ENCODE data around the gene MBOAT2. TPM values are rescaled to one million over a fixed set of nuclear protein-coding genes. Genes with fewer than 3 reads are reported as not detected.

The MBOAT2 gene
- total RNA-seq, 3 donors from 2014 or later = 36.1 to 65.6 (median 50.6) TPM

- DNase-seq (peak in 1 of 3 donors; percentile 18), ATAC-seq (peak; percentile 81)
- H3K9me3 ChIP-seq = peaks cover 7% of the 10 kb centered on the region
- no peak overlapping the region for H3K4me3 ChIP-seq
- peaks cover 7% of the 10 kb centered on the region for H3K4me1 ChIP-seq (ENCODE audit: low read depth)
- no peaks in the 10 kb centered on the region for H3K36me3 ChIP-seq (ENCODE audit: low read depth)
- no peak for TF ChIP-seq CTCF (IDR thresholded peaks at IDR 0.05)
- intact Hi-C loops (cut with DNase I, micrococcal nuclease) = no loop called here
These were observed 109.3 kb downstream of the MBOAT2 start for GRCh38 chr2:8893978-8894820.

GRCh38 chr2:8893474-8893873, 110.0 kb downstream of the MBOAT2 start:
- intact Hi-C loops (cut with DNase I, micrococcal nuclease) = no loop called here
- H3K4me1 ChIP-seq (ENCODE audit: low read depth) = peaks cover 7% of the 10 kb centered on the region
- DNase-seq = no peak
- H3K4me3 ChIP-seq = no peak overlapping the region
- peak; percentile 35 for ATAC-seq
- no peaks in the 10 kb centered on the region for H3K36me3 ChIP-seq (ENCODE audit: low read depth)
- H3K9me3 ChIP-seq = peaks cover 7% of the 10 kb centered on the region
- no peak for TF ChIP-seq CTCF (IDR thresholded peaks at IDR 0.05)

GRCh38 chr2:8892111-8892510, 111.4 kb downstream of the MBOAT2 start:
- H3K4me3 ChIP-seq = no peak overlapping the region
- H3K36me3 ChIP-seq (ENCODE audit: low read depth) = no peaks in the 10 kb centered on the region
- ATAC-seq (no peak), DNase-seq (no peak)
- intact Hi-C loops (cut with DNase I, micrococcal nuclease) = no loop called here
- H3K4me1 ChIP-seq (ENCODE audit: low read depth) = peaks cover 14% of the 10 kb centered on the region
- peaks cover 7% of the 10 kb centered on the region for H3K9me3 ChIP-seq
- TF ChIP-seq CTCF (IDR thresholded peaks at IDR 0.05) = no peak

- TF ChIP-seq CTCF (IDR thresholded peaks at IDR 0.05) = no peak
- peak; percentile 6 for ATAC-seq
- Histone ChIP-seq H3K36me3 (ENCODE audit: low read depth) (no peaks in the 10 kb centered on the region), H3K4me1 (ENCODE audit: low read depth) (peaks cover 19% of the 10 kb centered on the region), H3K4me3 (no peak overlapping the region), H3K9me3 (no peaks in the 10 kb centered on the region)
- intact Hi-C loops (cut with DNase I, micrococcal nuclease) = no loop called here
- no peak for DNase-seq
These were observed 113.5 kb downstream of the MBOAT2 start for GRCh38 chr2:8889978-8890377.

- ATAC-seq = no peak
- Histone ChIP-seq H3K9me3 (peaks cover 2% of the 10 kb centered on the region), H3K4me1 (ENCODE audit: low read depth) (peaks cover 18% of the 10 kb centered on the region), H3K36me3 (ENCODE audit: low read depth) (no peaks in the 10 kb centered on the region), H3K4me3 (no peak overlapping the region)
- intact Hi-C loops (cut with DNase I, micrococcal nuclease) = no loop called here
- no peak for TF ChIP-seq CTCF (IDR thresholded peaks at IDR 0.05)
- DNase-seq = no peak
These were observed 114.5 kb downstream of the MBOAT2 start for GRCh38 chr2:8888963-8889362.
